ENCODE results near the gene POLR2J.
"Not testable (repeated sequence)": the region's sequence is repeated elsewhere in the genome, so short reads cannot be mapped to it uniquely, and the experiment has no call there.

DNA sequence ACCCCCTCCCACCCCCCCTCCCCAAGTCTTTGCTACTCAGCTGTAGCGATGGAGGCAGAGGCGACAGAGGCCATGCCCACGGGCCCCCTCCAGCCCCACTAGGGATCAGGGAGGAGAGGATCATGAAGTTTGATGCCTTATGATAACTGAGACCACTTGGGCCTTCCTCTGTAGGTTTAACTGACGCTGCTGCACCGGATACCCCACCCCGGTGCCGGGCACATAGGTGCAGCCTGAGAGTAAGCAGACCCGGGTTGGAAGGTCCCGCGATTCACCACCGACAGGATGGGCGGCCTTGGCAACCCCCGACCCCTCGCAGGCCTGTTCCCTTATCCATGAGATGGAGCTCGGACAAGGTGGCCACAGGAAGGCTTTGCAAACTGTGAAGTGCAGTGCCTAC is 15.3 kb upstream of the POLR2J start:
- TF ChIP-seq MAX (IDR thresholded peaks at IDR 0.05); YY1 (IDR thresholded peaks at IDR 0.05); CTCF (IDR thresholded peaks at IDR 0.05; ENCODE audit: low read depth, low read length, missing input control); RAD21 (IDR thresholded peaks at IDR 0.05); ATF3 (IDR thresholded peaks at IDR 0.05); HNF4G (IDR thresholded peaks at IDR 0.05); FOXA1 (IDR thresholded peaks at IDR 0.05); GABPA (IDR thresholded peaks at IDR 0.05 in 1 of 2, conservative IDR thresholded peaks at IDR 0.05 in 1 of 2); RXRA (IDR thresholded peaks at IDR 0.05); TAF1 (conservative IDR thresholded peaks at IDR 0.05): not testable (repeated sequence)
- TF ChIP-seq, protein P1, sequence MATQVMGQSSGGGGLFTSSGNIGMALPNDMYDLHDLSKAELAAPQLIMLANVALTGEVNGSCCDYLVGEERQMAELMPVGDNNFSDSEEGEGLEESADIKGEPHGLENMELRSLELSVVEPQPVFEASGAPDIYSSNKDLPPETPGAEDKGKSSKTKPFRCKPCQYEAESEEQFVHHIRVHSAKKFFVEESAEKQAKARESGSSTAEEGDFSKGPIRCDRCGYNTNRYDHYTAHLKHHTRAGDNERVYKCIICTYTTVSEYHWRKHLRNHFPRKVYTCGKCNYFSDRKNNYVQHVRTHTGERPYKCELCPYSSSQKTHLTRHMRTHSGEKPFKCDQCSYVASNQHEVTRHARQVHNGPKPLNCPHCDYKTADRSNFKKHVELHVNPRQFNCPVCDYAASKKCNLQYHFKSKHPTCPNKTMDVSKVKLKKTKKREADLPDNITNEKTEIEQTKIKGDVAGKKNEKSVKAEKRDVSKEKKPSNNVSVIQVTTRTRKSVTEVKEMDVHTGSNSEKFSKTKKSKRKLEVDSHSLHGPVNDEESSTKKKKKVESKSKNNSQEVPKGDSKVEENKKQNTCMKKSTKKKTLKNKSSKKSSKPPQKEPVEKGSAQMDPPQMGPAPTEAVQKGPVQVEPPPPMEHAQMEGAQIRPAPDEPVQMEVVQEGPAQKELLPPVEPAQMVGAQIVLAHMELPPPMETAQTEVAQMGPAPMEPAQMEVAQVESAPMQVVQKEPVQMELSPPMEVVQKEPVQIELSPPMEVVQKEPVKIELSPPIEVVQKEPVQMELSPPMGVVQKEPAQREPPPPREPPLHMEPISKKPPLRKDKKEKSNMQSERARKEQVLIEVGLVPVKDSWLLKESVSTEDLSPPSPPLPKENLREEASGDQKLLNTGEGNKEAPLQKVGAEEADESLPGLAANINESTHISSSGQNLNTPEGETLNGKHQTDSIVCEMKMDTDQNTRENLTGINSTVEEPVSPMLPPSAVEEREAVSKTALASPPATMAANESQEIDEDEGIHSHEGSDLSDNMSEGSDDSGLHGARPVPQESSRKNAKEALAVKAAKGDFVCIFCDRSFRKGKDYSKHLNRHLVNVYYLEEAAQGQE (IDR thresholded peaks at IDR 0.05): not testable (repeated sequence)
